GM12878 (cell line): ENCODE measurements around the gene PELI1.

Source experiments
- EP300 ChIP-seq, 2 experiments: fragments of 150-350 bp in 1 of 2; IDR thresholded peaks; 2 replicates each; pipeline ENCODE4 v1.6.1; 2011 to 2012; ENCODE audit warnings: low read depth in 2 of 2, low read length in 2 of 2, borderline replicate concordance in 1 of 2, improper control_type of control experiment in 1 of 2, inconsistent platforms in 1 of 2; ENCODE audit not compliant: control insufficient read depth in 1 of 2
- MYC ChIP-seq: IDR thresholded peaks from 2 replicates; pipeline ENCODE4 v1.6.1; 2011; ENCODE audit warnings: mild to moderate bottlenecking, low read length, moderate library complexity, inconsistent platforms; ENCODE audit not compliant: insufficient read depth, insufficient replicate concordance, insufficient read length, severe bottlenecking
- POLR2A ChIP-seq: IDR thresholded peaks from 2 replicates; pipeline ENCODE4 v1.6.1; 2011; ENCODE audit warnings: low read depth, mild to moderate bottlenecking, low read length
- POLR2AphosphoS5 ChIP-seq: IDR thresholded peaks from 2 replicates; pipeline ENCODE4 v1.6.1; 2011; ENCODE audit warnings: mild to moderate bottlenecking, low read length, inconsistent platforms
- REST ChIP-seq: IDR thresholded peaks from 2 replicates; pipeline ENCODE4 v1.6.1; 2012; ENCODE audit warnings: mild to moderate bottlenecking, low read depth, low read length

- no peak for TF ChIP-seq POLR2A
- no peak for TF ChIP-seq POLR2AphosphoS5
- 0 out of 4 replicates have a peak, but pooled peaks of 1 of the 2 experiments have one; percentile 24 for TF ChIP-seq EP300 (IDR thresholded peaks at IDR 0.05; ENCODE audit: borderline replicate concordance in 1 of 2, control insufficient read depth in 1 of 2, low read depth in 2 of 2, low read length in 2 of 2)
- TF ChIP-seq MYC = no peak
- TF ChIP-seq REST = no peak
Measured at GRCh38 chr2:64105670-64106461, 38.4 kb downstream of the PELI1 start.
